Fibroblast of lung (primary cell): ENCODE measurements around the gene CYP27A1.

ENCODE experiments used
- CTCF ChIP-seq, 2 donors: IDR thresholded peaks in 1 of 2; conservative IDR thresholded peaks in 1 of 2; 1 replicate in 1 of 2; 2 replicates in 1 of 2; pipeline ENCODE4 v1.5.1; 2011 to 2012; ENCODE audit warnings: low read length in 2 of 2, control low read depth in 1 of 2, inconsistent platforms in 1 of 2, low read depth in 1 of 2, mild to moderate bottlenecking in 1 of 2
- EZH2 ChIP-seq: IDR thresholded peaks from 2 replicates; pipeline ENCODE4 v1.5.1; 2012; ENCODE audit warnings: low read length, control low read depth, mild to moderate bottlenecking; ENCODE audit errors: missing control alignments

- no peak for TF ChIP-seq CTCF (conservative IDR thresholded peaks at IDR 0.05 in 1 of 2, IDR thresholded peaks at IDR 0.05 in 1 of 2; ENCODE audit: low read depth in 1 of 2, low read length in 2 of 2)
- no peak for TF ChIP-seq EZH2
These were observed 44.8 kb downstream of the CYP27A1 start for GRCh38 chr2:218826791-218827190.
